Glomerular visceral epithelial cell (primary cell): Measurements from ENCODE around the gene RMND5B.
A peak's percentile ranks its signal among the peaks of the same experiment; 100 is the strongest.
"Not testable (repeated sequence)": the region's sequence is repeated elsewhere in the genome, so short reads cannot be mapped to it uniquely, and the experiment has no call there.

Experiments
- DNase-seq: peaks from one replicate; pipeline ENCODE4 v3.0.0-alpha.2; 2016; ENCODE audit errors: extremely low spot score

RMND5B gene

GRCh38 chr5:178130234-178130575 lies 609 bp upstream of the RMND5B start:
- not testable (repeated sequence) for DNase-seq

GRCh38 chr5:178131446-178131996 lies 707 bp downstream of the RMND5B start:
- no peak for DNase-seq

GRCh38 chr5:178136990-178137389 lies 6.2 kb downstream of the RMND5B start:
- DNase-seq = no peak

GRCh38 chr5:178137991-178138390 lies 7.2 kb downstream of the RMND5B start:
- DNase-seq = no peak

GRCh38 chr5:178141550-178141949 lies 10.7 kb downstream of the RMND5B start:
- DNase-seq = no peak

- DNase-seq = no peak
Observed at GRCh38 chr5:178142642-178143041, 11.8 kb downstream of the RMND5B start.

- no peak for DNase-seq
Observed at GRCh38 chr5:178143246-178143645, 12.4 kb downstream of the RMND5B start.

GRCh38 chr5:178143901-178144300 lies 13.1 kb downstream of the RMND5B start:
- no peak for DNase-seq

- peak; percentile 67 for DNase-seq
Observed at GRCh38 chr5:178145965-178146820, 15.4 kb downstream of the RMND5B start.

GRCh38 chr5:178147406-178147805 lies 16.6 kb downstream of the RMND5B start:
- no peak for DNase-seq

- DNase-seq = no peak
Observed at GRCh38 chr5:178149199-178149932, 18.6 kb downstream of the RMND5B start.

- no peak for DNase-seq
Observed at GRCh38 chr5:178150977-178151734, 20.3 kb downstream of the RMND5B start.

- no peak for DNase-seq
Observed at GRCh38 chr5:178152491-178153444, 22.0 kb downstream of the RMND5B start.

GRCh38 chr5:178153530-178154340 lies 22.9 kb downstream of the RMND5B start, which contains the start of gene NHP2:
TSS of gene NHP2 (minus strand) at chr5:178153885. CDS start at chr5:178153817, 68 bp downstream.
- peak; percentile 99 for DNase-seq

- peak; percentile 33 for DNase-seq
Observed at GRCh38 chr5:178155065-178155464, 24.3 kb downstream of the RMND5B start.

- DNase-seq = no peak
Observed at GRCh38 chr5:178160176-178160575, 29.4 kb downstream of the RMND5B start.

- no peak for DNase-seq
Observed at GRCh38 chr5:178162481-178162880, 31.7 kb downstream of the RMND5B start.

GRCh38 chr5:178163772-178164735 lies 33.2 kb downstream of the RMND5B start:
- DNase-seq = peak; percentile 87

GRCh38 chr5:178165581-178165980 lies 34.8 kb downstream of the RMND5B start:
- no peak for DNase-seq
